T-cell (primary cell): ENCODE data around the gene PLCL2. TPM values are rescaled to one million over a fixed set of nuclear protein-coding genes. Genes with fewer than 3 reads are reported as not detected.

Experiments
- ATAC-seq, 4 experiments: fragments of 200-7000 bp in 3 of 4; fragments of 150-1000 bp in 1 of 4; cut with Tn5 transposase; replicated peaks in 1 of 4; 1 replicate in 3 of 4; 2 replicates in 1 of 4; pipeline ENCODE4 v1.10.0; 2021; ENCODE audit warnings: moderate library complexity in 3 of 4, mild to moderate bottlenecking in 2 of 4, moderate number of reproducible peaks in 1 of 4
- CTCF ChIA-PET, 2 donors: fragments of 300-600 bp; sonication (Branson Sonifier 250); formaldehyde crosslinking; loops; one replicate each; lab custom pipeline; 2022; ENCODE audit warnings: antibody characterized with exemption in 2 of 2; lab: Charles Lee
- POLR2A ChIA-PET, 2 donors: fragments of 300-600 bp; sonication (Branson Sonifier 250); formaldehyde crosslinking; loops; one replicate each; lab custom pipeline; 2022; ENCODE audit warnings: antibody characterized with exemption in 2 of 2; lab: Charles Lee
- DNase-seq, 35 experiments: peaks; one replicate each; pipeline versions ENCODE4 v3.0.0 to v3.0.0-alpha.2; 2013 to 2023
- H3K27ac ChIP-seq: one replicate; pipeline ENCODE4 v1.5.1; 2013; ENCODE audit warnings: low read length
- H3K27me3 ChIP-seq, 2 experiments: replicated peaks in 1 of 2; 1 replicate in 1 of 2; 2 replicates in 1 of 2; pipeline versions ENCODE4 v1.6.1 to v1.7.0; 2013; ENCODE audit warnings: low read length in 1 of 2, mixed read lengths in 1 of 2; ENCODE audit not compliant: control insufficient read depth in 2 of 2, insufficient read depth in 2 of 2; ENCODE audit errors: extremely low read depth in 1 of 2
- H3K36me3 ChIP-seq, 2 donors: 1 replicate in 1 of 2; 2 replicates in 1 of 2; pipeline versions ENCODE4 v1.6.1 to v1.7.0; 2013; ENCODE audit warnings: low read length in 1 of 2; ENCODE audit not compliant: control insufficient read depth in 2 of 2, insufficient read depth in 1 of 2; ENCODE audit errors: extremely low read depth in 1 of 2
- H3K4me1 ChIP-seq, 2 experiments: 1 replicate in 1 of 2; 2 replicates in 1 of 2; pipeline versions ENCODE4 v1.6.1 to v1.7.0; 2013; ENCODE audit warnings: low read length in 2 of 2, mixed read lengths in 1 of 2; ENCODE audit not compliant: insufficient read depth in 2 of 2, control insufficient read depth in 1 of 2; ENCODE audit errors: extremely low read depth in 1 of 2
- H3K4me3 ChIP-seq, 2 donors: 1 replicate in 1 of 2; 2 replicates in 1 of 2; pipeline versions ENCODE4 v1.5.1 to v1.7.0; 2013; ENCODE audit warnings: mild to moderate bottlenecking in 2 of 2, low read length in 1 of 2, moderate library complexity in 1 of 2; ENCODE audit not compliant: control insufficient read depth in 1 of 2; ENCODE audit errors: extremely low read depth in 1 of 2
- H3K9me3 ChIP-seq: 2 replicates; pipeline ENCODE4 v1.7.0; 2013
- H3K27ac Mint-ChIP-seq, 2 donors: one replicate each; pipeline ENCODE4 v1.8.0; 2020 to 2021; ENCODE audit warnings: mild to moderate bottlenecking in 2 of 2, mixed read lengths in 2 of 2
- H3K27me3 Mint-ChIP-seq, 2 donors: one replicate each; pipeline ENCODE4 v1.8.0; 2021 to 2022; ENCODE audit warnings: mixed read lengths in 2 of 2
- H3K36me3 Mint-ChIP-seq: one replicate; pipeline ENCODE4 v1.8.0; 2021; ENCODE audit warnings: mixed read lengths
- H3K4me1 Mint-ChIP-seq, 3 donors: one replicate each; pipeline ENCODE4 v1.8.0; 2020 to 2022; ENCODE audit warnings: mixed read lengths in 3 of 3, mild to moderate bottlenecking in 1 of 3
- H3K4me3 Mint-ChIP-seq, 3 donors: one replicate each; pipeline ENCODE4 v1.8.0; 2020 to 2022; ENCODE audit warnings: mild to moderate bottlenecking in 3 of 3, mixed read lengths in 3 of 3, moderate library complexity in 3 of 3
- H3K9me3 Mint-ChIP-seq, 3 donors: one replicate each; pipeline ENCODE4 v1.8.0; 2020 to 2022; ENCODE audit warnings: mixed read lengths in 3 of 3
- WGBS: methylation state at CpG from one replicate; pipeline ENCODE4 v1.1.5; 2013; ENCODE audit warnings: missing lambda C conversion rate; ENCODE audit not compliant: insufficient coverage; 5-methylcytosine and 5-hydroxymethylcytosine counted together
- total RNA-seq, 35 experiments: library from RNA in 6 of 35; stranded (reverse) in 6 of 35; fragments of 120-200 nt in 1 of 35; gene quantifications; one replicate each; pipeline versions ENCODE4 v1.2.1 to v1.2.4 and lab custom pipeline; 2013 to 2026

PLCL2 gene
- total RNA-seq, 5 donors from 2014 or later (not counting 1 experiment from before 2014, with no cell fraction given) = 53.4 to 68.1 (median 60.9) TPM

DNA sequence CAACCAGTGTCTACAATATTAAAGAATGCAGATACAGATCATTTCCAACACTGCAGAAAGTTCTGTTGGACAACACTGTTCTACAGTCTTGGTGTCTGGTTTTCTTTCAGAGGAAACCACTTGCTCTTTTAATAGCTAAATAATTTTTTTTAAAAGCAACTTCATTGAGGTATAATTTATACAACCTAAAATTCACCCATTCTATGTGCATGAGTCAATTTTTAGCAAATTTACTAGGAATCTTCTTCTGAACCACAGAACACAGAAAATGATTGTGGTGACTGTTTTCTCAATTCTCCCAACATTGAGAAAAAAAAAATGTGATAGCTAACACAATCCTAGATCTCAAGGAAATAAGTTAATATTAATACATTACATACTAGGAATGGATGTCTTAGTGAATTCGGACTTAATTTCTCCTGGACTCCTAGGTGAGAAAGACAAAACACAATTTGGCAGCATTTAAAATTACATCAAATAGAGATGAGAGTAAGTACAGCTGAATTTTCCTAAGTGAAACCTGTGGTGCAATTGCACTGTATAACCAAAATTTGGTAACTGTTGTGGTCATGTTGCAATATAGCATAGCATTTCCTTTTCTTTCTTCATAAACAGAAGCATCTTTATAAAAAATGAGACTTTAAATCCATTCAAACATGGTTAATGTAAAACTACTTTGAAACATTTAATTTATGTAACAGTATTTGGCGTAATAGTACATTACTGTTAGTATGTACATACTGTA, 15.3 kb upstream of the PLCL2 start:
- CTCF ChIA-PET = no interaction called here
- Mint-ChIP-seq H3K4me3 (no peak overlapping the region), H3K27me3 (peaks cover 0 to 8% of the 10 kb centered on the region in 2 donors)

DNA sequence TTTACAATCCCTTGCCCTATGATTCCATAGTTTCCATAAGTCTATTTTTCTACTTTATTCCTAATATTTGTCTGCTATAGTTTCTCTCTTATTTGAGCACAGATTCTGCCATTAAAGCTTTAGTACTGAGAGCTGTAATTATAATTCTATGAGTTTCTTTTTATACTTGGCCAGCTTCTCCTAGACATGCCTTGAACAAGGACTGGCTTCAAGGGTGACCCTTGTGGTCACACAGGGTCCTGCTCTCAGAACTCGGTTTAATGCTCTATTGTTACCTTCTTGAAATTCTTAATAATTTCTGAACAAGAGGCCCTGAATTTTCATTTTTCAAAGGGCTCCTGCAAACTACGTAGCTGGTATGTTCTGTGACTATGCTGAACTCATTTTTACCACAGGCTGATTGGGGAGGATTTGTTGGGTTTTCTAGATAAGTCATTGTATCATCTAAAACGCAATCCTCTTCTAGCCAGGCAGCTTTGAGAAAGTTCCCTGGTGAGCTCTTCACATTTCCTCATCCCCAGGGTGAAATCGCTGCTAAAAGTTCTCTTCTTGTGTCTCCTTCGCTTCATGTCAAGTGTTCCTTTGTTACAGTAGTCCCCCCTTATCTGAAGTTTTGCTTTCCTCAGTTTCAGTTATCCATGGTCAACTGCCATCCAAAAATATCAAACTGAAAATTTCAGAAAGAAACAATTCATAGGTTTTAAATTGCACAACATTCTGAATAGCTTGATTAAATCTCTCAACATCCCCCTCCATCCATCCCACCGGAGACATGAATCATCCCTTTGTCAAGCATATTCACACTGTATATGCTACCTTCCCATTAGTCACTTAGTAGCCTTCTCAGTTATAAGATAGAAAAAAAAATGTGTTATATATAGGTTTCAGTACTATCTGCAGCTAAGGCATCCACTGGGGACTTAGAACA, 12.6 kb upstream of the PLCL2 start:
- 94% methylated on average over 3 of the region's 6 CpGs for WGBS
- Mint-ChIP-seq H3K27me3 (peaks cover 0 to 8% of the 10 kb centered on the region in 2 donors), H3K27ac (no peak overlapping the region), H3K9me3 (no peaks in the 10 kb centered on the region), H3K4me3 (no peak overlapping the region), H3K36me3 (no peaks in the 10 kb centered on the region), H3K4me1 (peaks cover under 1 to 2% (median 2%) of the 10 kb centered on the region in 3 donors)
- no peak for DNase-seq
- ChIA-PET CTCF (interaction anchor here in 1 of 2 donors (0.6 to 1.7 kb wide), 2 partner anchors 12 to 23 kb away, joined by 4 to 8 read pairs; partner anchors contain the start of gene PLCL2), POLR2A (interaction anchor here in 1 of 2 donors (0.7 kb wide), 1 partner anchor 1333 kb away, joined by 3 read pairs; no protein-coding TSS in a partner anchor)
- H3K4me3 ChIP-seq = no peak overlapping the region
- ATAC-seq = no peak
- H3K27me3 ChIP-seq = no peaks in the 10 kb centered on the region
- no peaks in the 10 kb centered on the region for H3K4me1 ChIP-seq
- H3K9me3 ChIP-seq = no peaks in the 10 kb centered on the region
- no peak overlapping the region for H3K27ac ChIP-seq
- no peaks in the 10 kb centered on the region for H3K36me3 ChIP-seq

More for the DNA sequence above, 15.3 kb upstream of the PLCL2 start:
- H3K27me3 ChIP-seq = no peaks in the 10 kb centered on the region
- Mint-ChIP-seq H3K4me1 (peaks cover 12 to 14% (median 14%) of the 10 kb centered on the region in 3 donors), H3K27ac (no peak overlapping the region), H3K9me3 (no peaks in the 10 kb centered on the region), H3K36me3 (no peaks in the 10 kb centered on the region)
- H3K27ac ChIP-seq = no peak overlapping the region
- ATAC-seq = no peak
- H3K4me3 ChIP-seq = no peak overlapping the region
- no peaks in the 10 kb centered on the region for H3K9me3 ChIP-seq
- POLR2A ChIA-PET = interaction anchor here in 1 of 2 donors (0.5 to 1.5 kb wide), 2 partner anchors 29 to 310 kb away, joined by 3 to 5 read pairs; no protein-coding TSS in a partner anchor
- no peak for DNase-seq
- no peaks in the 10 kb centered on the region for H3K36me3 ChIP-seq
- no CpG with 5 or more reads among the region's 2 CpGs for WGBS
- H3K4me1 ChIP-seq = peaks cover 5 to 8% of the 10 kb centered on the region in 2 experiments

DNA sequence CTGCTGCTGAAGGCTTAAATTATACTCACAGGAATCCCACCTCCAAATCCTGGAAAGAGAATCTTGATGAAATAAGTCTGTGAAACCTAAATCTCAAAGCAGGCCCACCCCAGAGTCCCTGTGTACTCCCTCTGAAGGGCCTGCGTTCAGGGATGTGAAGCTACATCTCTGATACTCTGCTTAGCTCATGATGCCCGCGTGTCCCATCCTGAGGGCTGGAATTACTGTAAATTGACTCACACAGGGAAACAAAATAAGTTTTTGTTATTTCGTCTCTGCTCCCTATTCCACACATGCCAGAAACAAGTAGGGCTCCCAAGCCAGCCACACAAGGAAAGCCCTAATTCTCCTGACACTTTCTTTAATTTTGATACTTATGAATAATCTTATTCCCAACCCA, 10.9 kb upstream of the PLCL2 start:
- POLR2A ChIA-PET = no interaction called here

DNA sequence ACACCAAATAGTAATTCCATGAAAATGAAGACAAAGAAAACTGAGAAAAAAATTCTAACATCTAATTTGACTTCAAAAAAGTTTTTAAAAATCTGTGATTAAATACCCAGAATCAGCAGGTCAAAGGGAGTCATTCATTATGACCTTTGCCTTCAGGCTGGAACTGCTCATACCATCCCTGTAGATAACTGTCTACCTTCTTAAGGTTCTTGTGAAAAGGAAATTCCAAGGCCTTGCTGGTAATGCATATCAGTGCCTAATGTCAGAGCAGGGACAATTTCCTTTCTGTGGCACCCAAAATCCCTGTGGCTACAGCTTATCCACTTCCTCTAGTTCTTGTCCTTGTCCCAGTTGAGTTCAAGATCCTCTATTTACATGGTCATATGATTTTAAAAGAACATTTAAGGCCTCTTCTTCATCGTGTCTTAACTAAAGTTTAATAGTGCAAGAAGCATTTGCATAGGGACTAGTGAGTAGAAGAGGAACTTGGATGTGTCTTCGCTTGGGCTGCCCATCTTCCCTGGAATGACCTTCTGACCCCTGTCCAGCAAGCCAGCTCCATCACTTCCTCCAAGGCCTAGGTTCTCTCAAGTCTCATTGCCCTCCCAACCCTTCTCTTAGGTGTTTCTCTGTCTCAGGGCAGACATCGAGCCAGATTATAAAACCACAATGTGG, 8.7 kb upstream of the PLCL2 start:
- no peaks in the 10 kb centered on the region for H3K36me3 ChIP-seq
- ATAC-seq = no peak
- no peak overlapping the region for H3K27ac Mint-ChIP-seq
- H3K9me3 ChIP-seq = no peaks in the 10 kb centered on the region
- H3K27me3 ChIP-seq = no peaks in the 10 kb centered on the region
- H3K4me1 Mint-ChIP-seq = no peaks in the 10 kb centered on the region
- no peak for DNase-seq
- WGBS = no CpG with 5 or more reads among the region's 3 CpGs
- no peaks in the 10 kb centered on the region for H3K4me1 ChIP-seq
- ChIA-PET CTCF (interaction anchor here in 1 of 2 donors (0.5 kb wide), 1 partner anchor 10 kb away, joined by 3 read pairs; no protein-coding TSS in a partner anchor), POLR2A (no interaction called here)
- H3K27me3 Mint-ChIP-seq = peaks cover 0 to 8% of the 10 kb centered on the region in 2 donors
- H3K9me3 Mint-ChIP-seq = peaks cover 0 to 4% (median 0%) of the 10 kb centered on the region in 3 donors
- H3K4me3 Mint-ChIP-seq = no peak overlapping the region
- H3K36me3 Mint-ChIP-seq = no peaks in the 10 kb centered on the region
- no peak overlapping the region for H3K27ac ChIP-seq
- no peak overlapping the region for H3K4me3 ChIP-seq

More for the DNA sequence above, 10.9 kb upstream of the PLCL2 start:
- Histone ChIP-seq H3K27ac (no peak overlapping the region), H3K27me3 (no peaks in the 10 kb centered on the region), H3K9me3 (no peaks in the 10 kb centered on the region), H3K4me1 (no peaks in the 10 kb centered on the region), H3K4me3 (no peak overlapping the region), H3K36me3 (no peaks in the 10 kb centered on the region)
- DNase-seq (no peak), ATAC-seq (no peak)
- CTCF ChIA-PET = interaction anchor here (0.6 kb wide), 2 partner anchors 10 to 25 kb away, joined by 4 to 7 read pairs; no protein-coding TSS in a partner anchor
- Mint-ChIP-seq H3K9me3 (peaks cover 0 to 4% (median 0%) of the 10 kb centered on the region in 3 donors), H3K4me3 (no peak overlapping the region), H3K36me3 (no peaks in the 10 kb centered on the region), H3K27ac (no peak overlapping the region), H3K27me3 (peaks cover 0 to 8% of the 10 kb centered on the region in 2 donors), H3K4me1 (no peaks in the 10 kb centered on the region)
- 100% methylated on average over 2 of the region's 4 CpGs for WGBS

DNA sequence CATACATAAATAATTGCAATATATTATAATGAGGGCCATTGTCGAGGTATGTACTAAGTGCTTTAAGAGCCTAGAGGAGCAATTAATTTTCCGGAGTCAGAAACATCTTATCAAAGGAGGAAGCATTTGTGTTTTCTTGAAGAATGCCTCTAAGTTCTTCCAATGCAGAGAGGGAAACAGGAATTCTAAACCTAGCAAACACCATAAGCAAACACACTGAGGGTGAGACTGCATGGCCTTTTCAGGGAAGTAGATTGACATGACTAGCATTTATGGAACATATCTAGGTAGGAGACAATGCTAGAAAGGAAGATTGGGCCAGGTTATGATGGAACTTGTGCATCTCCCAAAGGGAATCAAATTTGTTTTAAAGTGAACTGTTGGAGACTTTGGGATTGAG, 7.2 kb upstream of the PLCL2 start:
- Mint-ChIP-seq H3K36me3 (no peaks in the 10 kb centered on the region), H3K4me3 (no peak overlapping the region), H3K27me3 (peaks cover 0 to 5% of the 10 kb centered on the region in 2 donors), H3K4me1 (peaks cover 0 to under 1% (median 0%) of the 10 kb centered on the region in 3 donors), H3K9me3 (peaks cover 0 to 4% (median 0%) of the 10 kb centered on the region in 3 donors), H3K27ac (no peak overlapping the region)
- ChIA-PET CTCF (no interaction called here), POLR2A (no interaction called here)
- ATAC-seq (no peak), DNase-seq (no peak)
- H3K27me3 ChIP-seq = no peaks in the 10 kb centered on the region
- no peaks in the 10 kb centered on the region for H3K36me3 ChIP-seq
- no peak overlapping the region for H3K4me3 ChIP-seq
- H3K4me1 ChIP-seq = no peaks in the 10 kb centered on the region
- WGBS = no CpG with 5 or more reads among the region's 2 CpGs
- H3K27ac ChIP-seq = no peak overlapping the region
- no peaks in the 10 kb centered on the region for H3K9me3 ChIP-seq
